ENCODE results near the gene TRAK1.

The TRAK1 gene

DNA sequence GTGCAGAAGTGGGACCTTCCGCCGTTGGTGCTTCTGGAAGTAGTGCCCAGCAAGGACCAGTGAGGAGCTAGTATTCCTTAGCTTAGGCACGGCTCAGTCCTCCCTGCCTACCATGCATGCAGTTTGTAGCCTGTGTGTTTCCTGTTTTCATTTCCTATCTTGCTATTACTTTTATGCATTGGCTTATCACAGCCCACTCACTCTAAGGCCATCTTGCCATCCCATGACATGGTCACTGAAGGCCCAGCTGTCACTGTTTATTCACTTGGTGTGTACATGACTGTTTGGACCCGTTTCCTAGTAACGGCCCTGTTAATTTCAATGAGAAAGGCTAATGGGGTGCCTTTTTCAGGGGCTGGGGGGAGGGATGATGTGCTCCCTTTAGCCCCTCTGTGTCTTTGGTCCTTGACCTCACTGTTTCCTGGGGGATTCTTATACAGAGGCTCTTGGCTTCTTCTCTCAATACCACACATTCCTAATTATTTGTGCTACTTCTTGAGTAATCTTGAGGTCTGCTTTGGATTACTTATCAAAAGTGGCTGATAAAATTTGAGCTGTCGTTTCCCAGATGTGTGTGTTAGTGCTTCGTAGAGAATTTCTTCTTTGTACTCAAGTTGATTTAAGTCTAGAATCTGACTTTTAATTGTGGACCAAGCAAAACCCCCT, 24.5 kb upstream of the TRAK1 start:
- no peak for DNase-seq (ENCODE audit: low spot score)

DNA sequence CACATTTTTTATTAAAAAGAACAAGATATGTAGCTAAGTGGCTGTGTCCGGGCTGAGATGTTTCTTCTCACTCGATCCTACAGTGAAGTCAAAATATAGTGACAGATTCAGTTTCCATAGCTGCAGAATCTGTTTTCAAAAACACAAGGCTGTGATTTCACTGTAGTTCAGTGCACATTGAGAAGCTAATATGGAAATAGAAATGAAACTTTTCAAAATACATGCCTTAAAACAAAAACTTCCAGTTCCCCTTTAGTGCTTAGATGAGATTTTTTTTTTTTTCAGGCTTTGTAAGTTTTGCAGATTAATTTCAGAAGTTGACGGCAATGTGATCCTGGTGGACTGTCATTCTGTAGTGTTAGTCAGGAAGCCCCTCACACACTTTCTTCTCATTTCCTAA, 23.8 kb upstream of the TRAK1 start:
- DNase-seq (ENCODE audit: low spot score), result no peak

DNA sequence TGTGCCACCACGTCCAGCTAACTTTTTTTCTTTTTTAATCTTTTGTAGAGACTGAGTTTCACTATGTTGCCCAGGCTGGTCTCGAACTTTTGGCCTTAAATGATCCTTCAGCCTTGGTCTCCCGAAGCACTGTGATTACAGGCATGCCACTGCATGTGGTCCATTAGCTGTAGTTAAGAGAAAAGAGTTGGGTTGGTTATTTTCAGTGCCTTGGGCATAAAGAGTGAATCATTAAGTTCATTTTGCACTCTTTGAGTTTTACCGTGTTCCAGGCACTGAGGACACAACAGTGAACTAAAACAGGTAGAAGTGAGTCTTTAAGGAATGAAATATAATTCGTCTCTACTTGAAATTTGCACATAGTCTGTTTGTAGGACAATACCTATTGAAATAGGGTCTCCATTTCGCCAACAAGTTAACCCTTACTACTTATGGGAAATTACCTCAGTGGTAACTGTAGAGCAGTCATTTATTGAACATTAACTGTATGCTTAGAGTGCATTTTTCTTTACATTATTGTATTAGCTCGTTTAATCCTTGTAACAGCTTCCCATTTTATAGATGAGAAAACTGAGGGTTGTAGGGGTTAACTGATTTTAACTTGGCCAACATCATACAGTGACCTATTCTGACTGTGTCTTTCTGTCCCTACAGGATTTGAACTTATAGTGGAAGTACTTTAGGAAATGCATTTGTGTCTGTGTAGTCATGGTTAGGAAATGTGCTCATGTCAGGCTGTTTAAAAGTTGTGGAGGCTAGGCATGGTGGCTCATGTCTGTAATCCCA, 22.7 kb upstream of the TRAK1 start:
- DNase-seq (ENCODE audit: low spot score), result no peak

DNA sequence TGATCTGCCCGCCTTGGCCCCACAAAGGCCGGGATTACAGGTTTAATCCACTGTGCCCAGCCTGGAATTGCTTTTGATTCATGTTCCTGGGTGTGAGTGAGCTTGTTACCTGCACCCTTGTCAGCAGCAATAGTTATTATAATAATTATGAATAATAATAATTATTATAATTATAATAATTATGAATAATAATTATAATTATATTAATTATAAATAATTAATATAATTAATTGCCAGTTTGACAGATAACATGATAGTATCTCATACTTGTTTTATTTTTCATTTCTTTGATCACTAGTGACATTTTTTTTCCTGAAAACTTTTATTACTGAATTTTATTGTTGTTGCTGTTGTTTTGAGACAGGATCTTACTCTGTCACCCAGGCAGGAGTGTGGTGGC, 21.1 kb upstream of the TRAK1 start:
- no peak for DNase-seq (ENCODE audit: low spot score)

DNA sequence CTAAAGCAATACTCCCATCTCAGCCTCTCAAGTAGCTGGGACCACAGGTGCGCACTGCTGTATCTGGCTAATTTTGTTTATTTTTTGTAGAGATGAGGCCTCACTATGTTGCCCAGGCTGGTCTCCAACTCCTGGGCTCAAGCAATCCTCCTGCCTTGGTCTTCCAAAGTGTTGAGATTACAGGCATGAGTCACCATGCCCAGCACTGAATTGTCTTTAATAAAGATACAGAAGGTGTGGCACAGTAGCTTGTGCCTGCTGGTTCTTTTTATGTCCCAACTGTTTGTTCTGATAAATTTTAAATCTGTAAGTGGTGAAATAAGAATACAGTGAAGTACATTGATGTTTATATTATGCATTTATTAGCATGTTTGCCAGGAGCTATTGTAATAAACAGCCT, 20.6 kb upstream of the TRAK1 start:
- DNase-seq (ENCODE audit: low spot score), result no peak

DNA sequence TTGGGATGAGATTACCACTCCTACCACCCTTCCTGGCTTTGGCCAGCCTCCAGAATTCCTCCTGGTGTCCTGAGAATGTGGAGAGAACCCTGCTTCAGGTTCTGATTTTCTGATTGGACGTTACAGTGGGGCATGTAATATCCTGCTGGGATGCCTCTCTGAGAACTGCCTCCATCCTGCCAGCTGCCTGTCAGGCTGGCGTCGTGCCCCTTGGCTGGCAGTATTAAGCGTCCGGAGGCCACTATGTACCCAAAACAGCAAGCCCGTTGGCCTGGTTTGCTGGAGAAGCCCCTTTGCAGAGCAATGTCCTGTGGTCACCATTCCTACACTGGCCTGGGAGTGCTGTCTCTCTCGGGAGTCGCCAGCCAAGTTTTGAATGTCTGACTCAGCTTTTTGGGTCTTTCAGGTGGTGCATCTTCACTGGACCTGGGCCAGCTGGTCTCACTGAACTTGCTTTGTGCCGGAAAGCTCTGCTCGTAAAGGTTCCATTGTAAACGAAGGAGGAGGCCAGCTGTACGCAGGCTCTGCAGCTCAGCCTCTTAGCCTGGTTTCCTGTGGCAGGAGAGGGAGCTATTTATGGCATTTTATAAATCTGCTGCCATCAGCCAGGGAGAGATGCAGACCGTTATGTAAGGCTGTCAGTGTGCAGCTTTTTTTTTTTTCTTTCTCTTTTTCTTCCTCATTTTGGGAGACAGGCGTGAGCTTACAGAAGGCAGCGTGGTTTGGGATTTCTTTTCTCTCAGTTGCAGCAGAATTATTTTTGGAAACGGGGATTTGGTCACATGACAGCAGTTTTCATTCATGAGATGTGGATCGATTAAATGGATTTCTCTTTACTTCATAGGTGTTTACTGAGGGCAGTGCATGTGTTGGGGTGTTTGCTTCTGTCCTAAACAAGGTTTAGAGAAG, 19.0 kb upstream of the TRAK1 start:
- DNase-seq (ENCODE audit: low spot score), result peak; percentile 83

DNA sequence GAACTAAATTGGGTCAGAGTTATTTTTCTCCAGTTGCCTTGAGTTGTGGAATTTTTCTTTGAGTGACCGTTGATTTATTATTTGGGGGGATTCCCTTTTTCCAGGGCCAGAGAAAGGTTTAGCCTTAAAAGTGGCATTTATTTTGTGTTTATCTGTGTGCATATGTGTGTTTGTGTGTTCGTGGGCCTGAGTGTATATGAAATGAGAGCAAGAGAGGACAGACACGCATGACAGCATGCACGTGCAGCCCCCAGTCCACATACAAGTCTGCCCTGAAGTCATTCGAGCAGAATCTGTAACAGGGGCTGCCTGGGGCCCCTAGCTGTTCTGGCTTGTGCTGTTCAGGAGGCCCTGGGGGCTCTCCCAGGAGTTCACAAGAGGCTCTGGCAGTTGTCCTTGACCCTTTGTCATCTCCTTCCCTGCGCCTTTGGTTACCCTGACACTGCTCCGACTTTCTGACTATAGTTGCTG, 18.3 kb upstream of the TRAK1 start:
- DNase-seq (ENCODE audit: low spot score), result no peak

DNA sequence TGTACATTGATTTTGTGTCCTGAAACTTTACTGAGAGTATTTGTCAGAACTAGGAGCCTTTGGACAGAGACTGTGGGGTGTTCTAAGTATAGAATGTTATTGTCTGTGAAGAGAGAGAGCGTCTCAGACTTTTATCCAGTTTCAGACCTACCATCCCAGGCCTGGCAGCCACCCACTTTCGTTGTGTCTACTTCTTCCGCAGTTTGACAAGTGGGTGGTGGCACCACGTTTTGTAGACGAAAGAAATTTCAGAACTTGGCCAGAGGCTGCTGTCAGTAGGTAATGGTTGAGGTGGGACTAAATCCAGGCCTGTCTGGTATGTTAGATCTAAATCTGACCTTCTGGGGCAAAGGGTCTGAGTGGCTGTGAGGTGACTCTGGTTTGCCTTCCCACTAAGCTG, 13.4 kb upstream of the TRAK1 start:
- no peak for DNase-seq (ENCODE audit: low spot score)

DNA sequence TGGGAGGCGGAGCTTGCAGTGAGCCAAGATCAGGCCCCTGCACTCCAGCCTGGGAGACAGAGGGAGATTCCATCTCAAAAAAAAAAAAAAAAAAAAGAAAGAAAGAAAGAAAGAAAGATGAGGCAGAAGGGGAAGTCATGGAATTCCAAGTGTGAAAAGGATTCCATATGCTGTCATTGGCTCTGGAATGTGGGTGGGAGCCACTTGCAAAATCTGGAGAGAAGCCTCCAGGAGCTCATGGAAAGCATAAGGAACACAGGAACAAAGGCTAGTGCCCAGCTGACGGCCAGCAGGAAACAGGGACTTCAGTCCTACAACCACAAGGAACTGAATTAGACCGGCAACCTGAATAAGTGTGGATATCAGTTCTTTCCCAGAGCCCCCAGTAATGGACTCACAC, 12.5 kb upstream of the TRAK1 start:
- DNase-seq (ENCODE audit: low spot score), result no peak

DNA sequence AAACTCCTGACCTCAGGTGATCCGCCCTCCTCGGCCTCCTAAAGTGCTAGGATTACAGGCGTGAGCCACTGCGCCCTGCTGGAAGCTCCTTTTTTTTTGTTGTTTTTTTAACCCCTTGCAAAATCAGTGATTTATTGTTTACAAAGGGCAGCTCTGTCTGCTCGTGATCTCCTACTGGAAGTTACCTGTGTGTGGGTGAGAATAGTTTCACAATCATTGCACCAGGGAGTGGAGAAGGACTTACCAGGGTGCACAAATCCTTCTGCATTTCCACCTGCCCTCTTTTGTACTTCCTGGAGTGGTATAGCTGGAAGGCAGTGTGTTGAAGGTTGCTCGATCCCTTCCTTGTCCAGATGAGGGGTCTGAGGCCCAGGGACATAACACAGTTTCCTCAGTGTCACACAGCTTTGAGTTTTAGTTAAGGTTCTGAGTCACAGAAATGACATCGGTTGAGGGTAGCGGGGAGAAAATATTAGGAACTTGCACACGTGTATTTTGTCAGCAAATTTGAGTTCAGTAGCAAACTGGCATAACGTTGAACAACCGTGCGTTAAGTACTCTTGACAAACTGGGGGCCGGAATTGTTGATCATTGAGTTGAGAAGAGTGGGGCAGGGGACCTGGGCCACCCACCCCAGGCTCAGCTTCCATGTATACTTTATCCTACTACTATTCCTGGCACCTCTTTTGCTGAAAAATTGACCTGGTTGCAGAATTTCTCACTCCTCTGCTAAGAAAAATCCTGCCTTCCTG, 11.3 kb upstream of the TRAK1 start:
- no peak for DNase-seq (ENCODE audit: low spot score)

DNA sequence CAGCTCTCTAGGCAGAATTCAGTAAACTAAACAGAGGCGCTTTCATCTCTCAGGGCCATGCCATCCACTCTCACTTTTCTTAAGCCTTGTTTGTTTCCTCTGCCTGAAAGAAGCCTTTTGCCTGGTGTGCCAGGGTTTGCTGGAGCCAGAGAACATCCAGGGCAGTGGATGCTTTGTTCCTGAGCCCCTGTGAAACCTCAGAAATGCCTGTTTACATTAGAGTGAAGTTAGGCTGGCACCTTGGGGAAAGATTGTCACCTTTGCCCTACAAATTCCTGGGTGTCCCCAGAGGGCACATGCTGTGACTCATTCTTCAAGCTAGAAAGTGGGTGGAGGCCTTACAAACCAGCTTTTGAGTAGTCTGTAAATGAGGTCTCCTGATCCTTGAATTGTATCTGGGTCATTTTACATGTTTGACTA, 10.7 kb upstream of the TRAK1 start:
- no peak for DNase-seq (ENCODE audit: low spot score)

DNA sequence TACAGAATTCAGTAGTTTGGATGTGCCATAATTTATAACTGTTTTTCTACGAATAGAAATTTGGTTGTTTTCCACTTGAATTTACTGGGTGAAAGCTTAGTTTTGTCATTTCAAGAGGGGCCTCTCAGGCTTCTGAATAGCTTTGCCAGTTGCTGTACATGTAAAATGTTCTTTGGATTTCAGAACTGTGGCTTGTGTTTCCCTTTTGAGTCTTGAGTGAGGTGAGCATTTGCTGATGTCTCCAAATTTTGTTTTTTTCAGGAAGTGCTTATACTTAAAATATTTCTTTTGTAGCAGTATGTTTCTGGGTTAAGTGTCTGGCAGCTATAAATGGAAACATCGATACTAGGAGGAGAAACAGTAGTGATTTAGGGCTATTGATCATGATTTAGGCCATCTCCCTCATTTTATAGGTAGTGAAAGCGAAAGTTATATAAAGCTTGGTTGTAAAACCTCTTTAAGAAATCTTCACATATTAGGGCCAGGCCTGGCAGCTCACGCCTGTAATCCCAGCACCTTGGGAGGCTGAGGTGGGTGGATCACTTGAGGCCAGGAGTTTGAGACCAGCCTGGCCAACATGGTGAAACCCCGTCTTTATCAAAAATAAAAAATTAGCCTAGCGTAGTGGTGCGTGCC, 9.2 kb upstream of the TRAK1 start:
- no peak for DNase-seq (ENCODE audit: low spot score)

DNA sequence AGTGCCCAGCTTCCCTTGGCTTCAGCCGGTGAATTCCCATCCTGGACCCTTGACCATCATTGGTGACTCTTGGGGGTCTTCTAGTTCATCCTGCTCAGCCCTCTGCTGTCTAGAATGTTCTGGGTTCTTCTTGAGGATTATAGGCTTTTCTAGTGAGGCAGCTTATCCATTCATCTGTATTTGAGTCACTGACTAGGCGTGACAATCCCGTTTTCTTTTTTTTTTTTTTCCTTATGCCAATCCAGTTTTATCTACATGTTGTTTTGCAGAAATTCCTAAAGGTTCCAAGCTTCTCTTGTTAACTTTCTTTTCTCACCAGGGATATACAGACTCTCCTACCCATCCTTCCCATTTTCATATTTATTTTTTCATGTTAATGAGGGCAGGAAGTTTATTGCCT, 6.6 kb upstream of the TRAK1 start:
- no peak for DNase-seq (ENCODE audit: low spot score)

DNA sequence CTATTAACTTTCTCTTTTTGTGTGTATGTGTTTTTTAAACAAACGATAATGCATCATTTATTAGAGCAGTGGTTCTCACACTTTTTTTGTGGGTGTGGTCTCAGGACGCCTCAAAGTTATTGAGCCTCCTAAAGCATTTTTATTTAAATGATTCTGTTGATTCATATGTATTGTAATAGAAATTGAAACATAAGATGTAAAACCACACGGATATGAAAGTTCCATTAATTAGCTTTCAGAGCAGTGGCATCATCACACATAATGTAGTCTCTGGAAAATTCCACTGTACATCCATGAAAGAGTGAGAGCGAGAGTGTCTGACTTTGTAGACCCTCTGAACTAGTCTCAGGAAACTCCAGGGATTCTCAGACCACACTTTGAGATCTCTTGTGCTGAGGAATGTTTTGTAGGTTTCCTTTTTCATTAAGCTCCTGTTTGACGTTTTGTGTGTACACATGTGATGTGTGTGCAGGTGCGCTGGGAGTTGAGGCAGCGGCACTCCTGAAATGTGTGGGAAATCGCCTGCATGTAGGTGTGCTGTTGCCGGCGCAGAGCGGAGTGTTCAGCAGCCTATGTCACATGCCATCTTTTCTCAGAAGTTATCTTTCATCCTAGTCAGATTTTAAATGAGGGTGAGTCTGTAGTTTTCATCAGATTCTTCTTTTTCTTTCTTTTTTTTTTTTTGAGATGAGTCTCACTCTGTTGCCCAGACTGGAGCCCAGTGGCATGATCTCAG, 5.3 kb upstream of the TRAK1 start:
- DNase-seq (ENCODE audit: low spot score), result no peak

DNA sequence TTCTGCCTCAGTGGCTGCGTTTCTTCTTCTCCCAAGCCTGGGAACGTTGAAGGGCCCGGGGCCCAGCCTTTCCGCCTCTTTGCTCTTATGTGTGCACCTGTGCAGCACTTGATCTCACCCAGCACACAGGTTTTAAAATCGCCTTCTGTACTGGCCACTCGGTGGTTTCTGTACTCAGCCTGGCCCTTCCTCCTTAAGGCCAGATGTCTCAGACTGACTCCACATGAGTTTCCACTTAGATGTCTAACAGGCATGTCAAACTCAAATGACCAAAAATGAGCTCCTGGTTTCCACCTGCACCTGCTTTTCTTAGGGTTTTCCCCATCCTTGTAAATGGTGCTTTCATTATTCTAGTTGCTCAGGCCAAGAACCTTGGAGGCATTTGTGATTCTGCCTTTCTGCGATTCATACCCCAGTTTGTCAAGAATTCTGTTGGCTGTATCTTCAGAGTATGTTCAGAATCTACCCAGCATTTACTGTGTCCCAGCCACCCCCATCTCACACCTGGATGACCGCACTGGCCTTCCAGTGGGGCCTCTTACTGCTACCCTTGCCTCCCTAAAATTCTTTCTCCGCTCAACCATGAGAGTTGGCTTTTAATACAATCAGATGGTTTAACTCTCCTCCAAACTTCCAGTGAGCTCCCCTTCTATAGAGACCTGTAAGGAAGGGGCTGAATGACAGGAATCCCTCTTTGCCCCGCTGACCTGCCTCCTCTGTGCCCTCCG, 2.2 kb upstream of the TRAK1 start:
- DNase-seq (ENCODE audit: low spot score), result no peak

DNA sequence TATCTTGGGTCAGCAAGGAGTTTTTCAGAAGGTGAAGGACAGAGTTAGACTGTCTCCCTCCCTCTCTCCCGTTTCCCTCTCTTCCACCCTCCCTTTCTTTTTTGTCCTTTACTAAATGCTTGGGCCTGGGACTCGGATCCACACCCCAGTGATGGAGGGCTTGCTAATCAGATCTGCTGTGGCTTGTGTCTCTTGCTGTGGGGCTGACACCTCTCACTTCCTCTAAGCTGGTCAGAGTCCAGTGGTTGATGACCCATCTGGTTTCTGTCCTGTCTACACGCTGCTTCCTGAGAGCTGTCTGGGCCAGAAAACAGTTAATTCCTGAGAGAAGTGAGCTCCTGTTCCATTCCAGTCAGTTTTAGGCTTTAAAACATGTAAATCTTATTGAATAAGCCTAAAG, 849 bp downstream of the TRAK1 start:
- no peak for DNase-seq (ENCODE audit: low spot score)

DNA sequence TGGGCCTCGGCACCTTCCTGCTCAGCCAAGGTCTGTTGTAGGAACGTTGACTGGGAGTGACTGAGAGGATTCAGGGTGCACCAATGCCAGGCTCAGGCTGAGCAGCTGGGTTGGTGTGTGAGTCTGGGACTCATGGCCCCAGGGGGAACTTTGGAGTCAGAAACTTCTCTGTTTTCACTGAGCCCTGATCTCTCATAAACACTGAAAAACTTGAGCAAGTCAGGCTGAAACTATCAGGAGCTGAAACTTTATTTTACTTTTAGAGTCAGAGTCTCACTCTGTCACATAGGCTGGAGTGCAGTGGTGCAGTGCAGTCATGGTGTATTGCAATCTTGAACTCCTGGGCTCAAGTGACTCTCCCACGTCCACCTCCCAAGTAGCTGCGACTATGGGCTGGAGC, 3.0 kb downstream of the TRAK1 start:
- no peak for DNase-seq (ENCODE audit: low spot score)

DNA sequence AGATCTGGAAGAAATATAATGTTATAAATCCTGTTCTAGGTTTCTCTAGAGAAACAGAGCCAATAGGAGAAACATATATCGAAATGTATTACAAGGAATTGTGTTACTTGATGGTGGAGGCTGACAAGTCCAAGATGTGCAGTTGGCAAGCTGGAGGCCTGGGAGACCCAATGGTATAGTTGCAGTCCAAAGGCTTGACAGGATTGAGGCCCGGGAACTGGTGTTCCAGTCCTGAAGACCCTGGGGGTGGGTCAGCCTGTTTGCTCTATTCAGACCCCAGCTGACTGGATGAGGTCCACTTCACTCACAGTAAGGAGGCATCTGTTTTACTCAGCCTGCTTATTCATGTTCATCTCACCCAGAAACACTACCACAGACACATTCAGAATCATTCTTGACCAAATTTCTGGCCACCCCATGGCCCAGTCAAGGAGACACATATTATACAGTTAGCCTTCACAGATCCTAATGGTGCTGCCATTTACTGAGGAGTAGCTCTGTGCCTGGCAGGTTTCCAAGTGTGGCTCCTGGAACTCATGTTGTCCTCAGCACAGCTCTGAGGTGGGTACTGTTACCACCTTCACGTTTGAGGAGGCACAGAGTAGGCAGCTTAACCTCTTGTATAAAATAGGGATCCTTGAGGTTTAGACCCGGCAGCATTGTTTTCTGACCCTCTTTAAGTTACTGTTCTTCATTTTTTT, 3.7 kb downstream of the TRAK1 start:
- DNase-seq (ENCODE audit: low spot score), result no peak

DNA sequence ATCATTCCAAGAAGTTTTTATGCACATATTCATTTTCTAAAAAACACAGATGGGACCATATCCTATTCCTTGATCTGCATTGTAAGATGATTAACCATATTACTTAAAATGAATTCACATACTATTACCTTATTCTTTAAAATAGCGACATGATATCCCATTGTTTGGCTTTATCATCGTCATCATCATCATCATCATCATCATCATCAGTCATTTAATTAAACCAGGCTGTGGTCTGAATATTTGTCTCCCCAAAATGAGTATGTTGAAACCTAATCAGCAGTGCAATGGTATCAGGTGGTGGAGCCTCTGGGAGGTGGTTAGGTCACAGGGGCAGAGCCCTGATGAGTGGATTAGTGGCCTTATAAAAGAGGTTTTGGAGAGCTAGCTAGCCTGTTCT, 4.4 kb downstream of the TRAK1 start:
- DNase-seq (ENCODE audit: low spot score), result no peak
